Left lung (tissue), 10 donors: ENCODE data around the gene KCNJ13. TPM values are rescaled to one million over a fixed set of nuclear protein-coding genes. Genes with fewer than 3 reads are reported as not detected.
A peak's percentile ranks its signal among the peaks of the same experiment; 100 is the strongest.

Experiments used
- ATAC-seq: fragments of 200-7000 bp; cut with Tn5 transposase; one replicate; pipeline ENCODE4 v1.9.1; 2020; ENCODE audit warnings: moderate library complexity
- DNase-seq, 4 donors: peaks; one replicate each; pipeline ENCODE4 v3.0.0-alpha.2; 2013 to 2020
- H3K27ac ChIP-seq, 2 donors: fragments of 200-600 bp; sonication (generic) in 1 of 2; one replicate each; pipeline versions ENCODE4 v1.5.0 to v1.8.0; 2020 to 2021
- H3K27me3 ChIP-seq, 2 donors: fragments of 200-600 bp; sonication (generic) in 1 of 2; one replicate each; pipeline versions ENCODE4 v1.5.0 to v1.8.0; 2020 to 2021
- H3K36me3 ChIP-seq, 2 donors: fragments of 200-600 bp; sonication (generic) in 1 of 2; one replicate each; pipeline versions ENCODE4 v1.5.0 to v1.8.0; 2020 to 2021
- H3K4me1 ChIP-seq, 2 donors: fragments of 200-600 bp; one replicate each; pipeline ENCODE4 v1.8.0; 2021
- H3K4me3 ChIP-seq, 2 donors: fragments of 200-600 bp; sonication (generic) in 1 of 2; one replicate each; pipeline versions ENCODE4 v1.5.0 to v1.8.0; 2020 to 2021; ENCODE audit warnings: mild to moderate bottlenecking in 1 of 2
- H3K9me3 ChIP-seq, 2 donors: fragments of 200-600 bp; sonication (generic) in 1 of 2; one replicate each; pipeline versions ENCODE4 v1.5.0 to v1.8.0; 2020 to 2021
- intact Hi-C, 2 donors: fragments of 100-400 bp; cut with DNase I; formaldehyde crosslinking; loops; one replicate each; pipeline versions ENCODE4 v1.11.2 to v1.14.2; 2022
- polyA plus RNA-seq, 6 donors: library from polyadenylated mRNA; unstranded; fragments of 120-200 nt; gene quantifications; one replicate each; pipeline ENCODE4 v1.2.1, GENCODE V29; 2013; ENCODE audit not compliant: insufficient read length in 6 of 6
- total RNA-seq, 2 donors: library from RNA; stranded (reverse); fragmentation: NEBNext Ultra II Directional; extraction: Animal tissue kit (Norgen Biotek cat#: 25700); gene quantifications; one replicate each; pipeline ENCODE4 v1.2.1, GENCODE V29; 2021
- TF ChIP-seq, protein P1 (sequence below), 2 donors: fragments of 200-600 bp; sonication (generic) in 1 of 2; IDR thresholded peaks; one replicate each; pipeline versions ENCODE4 v1.5.0 to v1.8.0; 2021; ENCODE audit warnings: antibody characterized with exemption in 2 of 2
- donor health status: DM: no; HTN: yes; CAD: no.
- donor health status: DM: no; HTN: no; CAD: no.

Gene KCNJ13
- total and polyA plus RNA-seq, 8 donors = 5.3 to 12.0 (median 6.2) TPM; not detected in 2

DNA sequence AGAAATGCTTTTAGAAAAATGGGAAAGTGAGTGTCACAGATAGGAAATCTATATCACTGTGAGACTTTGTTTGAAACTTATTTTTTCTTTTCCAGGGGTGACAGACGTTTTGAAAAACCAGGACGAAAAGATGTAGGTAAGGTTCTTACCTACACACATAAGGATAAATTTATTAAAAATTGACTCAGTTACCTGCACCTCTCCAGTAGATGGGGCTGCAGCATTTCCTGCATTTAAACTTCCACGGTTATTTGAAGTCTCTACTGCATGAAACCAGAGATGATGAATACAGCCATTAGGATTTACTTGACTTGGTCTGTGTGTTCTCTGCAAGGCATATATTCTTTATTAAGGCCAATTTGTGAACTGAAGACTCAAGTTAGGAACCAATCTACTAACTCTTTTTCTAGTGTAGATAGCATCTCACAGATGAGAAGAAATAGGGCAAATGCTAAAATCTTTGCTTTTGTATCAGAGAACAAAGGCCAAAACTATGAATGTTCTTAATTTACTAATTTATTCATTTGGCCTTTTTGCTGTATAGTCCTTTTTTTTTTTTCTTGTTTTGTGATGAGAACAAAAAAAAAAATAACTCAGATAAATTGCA is 15.0 kb downstream of the KCNJ13 start:
- Histone ChIP-seq H3K9me3 (no peaks in the 10 kb centered on the region), H3K27ac (no peak overlapping the region), H3K4me3 (no peak overlapping the region), H3K4me1 (no peaks in the 10 kb centered on the region), H3K36me3 (peaks cover 0 to 62% of the 10 kb centered on the region in 2 donors), H3K27me3 (no peaks in the 10 kb centered on the region)
- DNase-seq (peak in 1 of 4 donors; percentile 36), ATAC-seq (peak; percentile 59)
- intact Hi-C loops = no loop called here
- TF ChIP-seq, protein P1, sequence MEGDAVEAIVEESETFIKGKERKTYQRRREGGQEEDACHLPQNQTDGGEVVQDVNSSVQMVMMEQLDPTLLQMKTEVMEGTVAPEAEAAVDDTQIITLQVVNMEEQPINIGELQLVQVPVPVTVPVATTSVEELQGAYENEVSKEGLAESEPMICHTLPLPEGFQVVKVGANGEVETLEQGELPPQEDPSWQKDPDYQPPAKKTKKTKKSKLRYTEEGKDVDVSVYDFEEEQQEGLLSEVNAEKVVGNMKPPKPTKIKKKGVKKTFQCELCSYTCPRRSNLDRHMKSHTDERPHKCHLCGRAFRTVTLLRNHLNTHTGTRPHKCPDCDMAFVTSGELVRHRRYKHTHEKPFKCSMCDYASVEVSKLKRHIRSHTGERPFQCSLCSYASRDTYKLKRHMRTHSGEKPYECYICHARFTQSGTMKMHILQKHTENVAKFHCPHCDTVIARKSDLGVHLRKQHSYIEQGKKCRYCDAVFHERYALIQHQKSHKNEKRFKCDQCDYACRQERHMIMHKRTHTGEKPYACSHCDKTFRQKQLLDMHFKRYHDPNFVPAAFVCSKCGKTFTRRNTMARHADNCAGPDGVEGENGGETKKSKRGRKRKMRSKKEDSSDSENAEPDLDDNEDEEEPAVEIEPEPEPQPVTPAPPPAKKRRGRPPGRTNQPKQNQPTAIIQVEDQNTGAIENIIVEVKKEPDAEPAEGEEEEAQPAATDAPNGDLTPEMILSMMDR (IDR thresholded peaks at IDR 0.05) = no peak

DNA sequence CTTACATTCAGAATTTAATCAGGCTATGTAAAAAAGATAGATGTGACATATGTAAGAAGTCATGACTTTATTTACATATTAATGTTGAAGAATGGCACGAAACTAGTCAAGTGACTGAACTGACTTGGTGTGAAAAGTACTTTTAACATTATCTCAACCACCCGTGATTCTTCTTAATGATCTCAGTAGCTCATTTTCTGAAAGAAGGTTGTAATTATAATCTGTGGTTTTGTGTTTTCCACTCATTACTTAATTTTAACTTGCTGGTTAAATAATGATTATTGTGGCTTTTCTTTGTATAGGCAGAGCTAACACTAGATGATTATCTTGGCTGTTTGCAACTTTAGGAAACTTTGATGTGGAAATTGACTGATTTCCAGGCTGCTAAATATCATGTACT is 18.5 kb downstream of the KCNJ13 start:
- no peaks in the 10 kb centered on the region for H3K9me3 ChIP-seq
- H3K36me3 ChIP-seq = peaks cover 0 to 54% of the 10 kb centered on the region in 2 donors
- no peak overlapping the region for H3K4me3 ChIP-seq
- no peak overlapping the region for H3K27ac ChIP-seq
- DNase-seq = no peak
- no peak for ATAC-seq
- H3K27me3 ChIP-seq = no peaks in the 10 kb centered on the region
- H3K4me1 ChIP-seq = no peaks in the 10 kb centered on the region
- intact Hi-C loops = no loop called here
- TF ChIP-seq, protein P1 (IDR thresholded peaks at IDR 0.05) = no peak

DNA sequence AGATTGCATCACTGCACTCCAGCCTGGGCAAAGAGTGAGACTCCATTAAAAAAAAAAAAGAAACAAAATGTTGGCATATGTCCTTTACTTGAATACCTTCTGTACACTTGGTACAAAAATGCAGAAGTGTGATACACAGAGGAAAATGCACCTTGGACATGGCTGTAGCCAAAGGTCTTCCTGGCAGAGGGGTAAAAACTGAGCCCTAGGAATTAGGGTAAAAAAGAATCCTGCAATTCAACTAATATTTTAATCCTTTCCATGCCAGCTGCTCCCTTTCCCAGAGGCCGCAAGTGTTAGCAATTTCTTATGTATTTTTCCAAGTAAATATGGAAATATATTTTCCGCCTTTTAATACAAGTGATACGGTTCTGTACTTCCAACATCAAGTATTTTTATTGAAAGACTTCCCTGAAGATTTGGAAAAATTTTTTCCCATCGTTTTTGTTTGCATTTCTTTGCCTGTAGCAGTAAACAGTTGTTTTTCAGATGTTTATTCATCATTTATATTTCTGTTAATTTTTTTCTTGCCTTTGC is 26.2 kb downstream of the KCNJ13 start:
- DNase-seq (no peak), ATAC-seq (no peak)
- no peak overlapping the region for H3K27ac ChIP-seq
- TF ChIP-seq, protein P1 (IDR thresholded peaks at IDR 0.05) = no peak
- peaks cover 0 to 69% of the 10 kb centered on the region in 2 donors for H3K36me3 ChIP-seq
- H3K27me3 ChIP-seq = no peaks in the 10 kb centered on the region
- H3K4me3 ChIP-seq = no peak overlapping the region
- H3K4me1 ChIP-seq = no peaks in the 10 kb centered on the region
- H3K9me3 ChIP-seq = no peaks in the 10 kb centered on the region
- intact Hi-C loops = no loop called here

DNA sequence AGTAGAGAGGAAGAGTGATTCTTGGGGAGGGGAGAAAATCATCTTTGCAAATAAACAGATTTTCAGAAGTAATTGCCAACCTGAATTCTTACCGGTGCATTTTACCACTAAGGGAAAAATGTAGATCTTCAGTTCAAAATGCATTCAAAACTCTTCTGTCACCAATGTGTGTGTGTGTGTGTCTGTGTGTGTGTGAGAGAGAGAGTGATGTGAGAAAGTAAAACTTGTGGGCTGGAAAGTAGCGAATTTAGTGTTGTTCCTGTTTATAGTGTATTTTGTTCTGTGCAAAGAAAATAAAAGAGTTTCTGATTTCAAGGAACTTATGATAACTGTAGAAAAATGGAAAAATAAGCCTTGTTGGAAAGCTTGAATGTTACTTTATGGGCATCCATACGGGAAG is 27.0 kb downstream of the KCNJ13 start:
- intact Hi-C loops = no loop called here
- DNase-seq (no peak), ATAC-seq (no peak)
- Histone ChIP-seq H3K27me3 (no peaks in the 10 kb centered on the region), H3K36me3 (peaks cover 0 to 66% of the 10 kb centered on the region in 2 donors), H3K4me1 (no peaks in the 10 kb centered on the region), H3K27ac (no peak overlapping the region), H3K9me3 (no peaks in the 10 kb centered on the region), H3K4me3 (no peak overlapping the region)
- TF ChIP-seq, protein P1 (IDR thresholded peaks at IDR 0.05) = no peak

DNA sequence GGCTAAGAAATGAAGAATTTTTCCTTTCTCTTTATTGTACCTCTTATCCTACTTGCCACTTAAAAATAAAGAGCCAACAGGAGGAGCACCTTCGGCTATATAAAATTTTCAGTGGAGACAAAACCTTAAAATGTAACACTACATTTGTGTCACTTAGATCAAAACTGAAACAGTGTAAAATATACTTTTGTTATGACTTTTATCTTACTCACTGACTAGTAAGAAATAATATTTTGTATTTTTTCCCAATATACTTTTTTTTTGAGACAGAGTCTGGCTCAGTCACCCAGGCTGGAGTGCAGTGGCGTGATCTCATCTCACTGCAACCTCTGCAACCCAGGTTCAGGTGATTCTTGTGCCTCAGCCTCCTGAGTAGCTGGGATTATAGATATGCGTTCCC is 28.3 kb downstream of the KCNJ13 start:
- intact Hi-C loops = no loop called here
- Histone ChIP-seq H3K4me1 (no peaks in the 10 kb centered on the region), H3K4me3 (no peak overlapping the region), H3K36me3 (peaks cover 0 to 55% of the 10 kb centered on the region in 2 donors), H3K27ac (no peak overlapping the region), H3K27me3 (no peaks in the 10 kb centered on the region), H3K9me3 (no peaks in the 10 kb centered on the region)
- DNase-seq (no peak), ATAC-seq (no peak)
- TF ChIP-seq, protein P1 (IDR thresholded peaks at IDR 0.05) = no peak
